Measurements from ENCODE around the gene PLEKHH1.

GRCh38 chr14:67549734-67550133 lies 16.6 kb downstream of the PLEKHH1 start:
- TF ChIP-seq CTCF (IDR thresholded peaks at IDR 0.05; ENCODE audit: low read depth, low read length, poor library complexity, severe bottlenecking) (no peak), EZH2phosphoT487 (IDR thresholded peaks at IDR 0.05; ENCODE audit: borderline replicate concordance, low read length) (no peak)

Measured in DOHH2 (cell line).